GM19035 (cell line): ENCODE data around the gene TAF1A.
A peak's percentile ranks its signal among the peaks of the same experiment; 100 is the strongest.

Experiments used
- ATAC-seq: cut with Tn5 transposase; IDR thresholded peaks from one replicate; pipeline ENCODE4 v1.9.1; 2021; ENCODE audit not compliant: unreplicated experiment

TAF1A gene

GRCh38 chr1:222600281-222600680, 10.5 kb upstream of the TAF1A start:
- no peak for ATAC-seq

- no peak for ATAC-seq
These were observed 7.0 kb upstream of the TAF1A start for GRCh38 chr1:222596696-222597095.

GRCh38 chr1:222594789-222595188, 5.1 kb upstream of the TAF1A start:
- no peak for ATAC-seq

GRCh38 chr1:222592171-222592570, 2.4 kb upstream of the TAF1A start:
- no peak for ATAC-seq

GRCh38 chr1:222588135-222588534, 1.6 kb downstream of the TAF1A start:
- ATAC-seq, result no peak

GRCh38 chr1:222586842-222587241, 2.9 kb downstream of the TAF1A start:
- no peak for ATAC-seq

GRCh38 chr1:222583079-222583478, 6.7 kb downstream of the TAF1A start:
- ATAC-seq, result peak; percentile 80

GRCh38 chr1:222582099-222582774, 7.5 kb downstream of the TAF1A start:
- ATAC-seq, result peak; percentile 56

GRCh38 chr1:222579316-222579715, 10.4 kb downstream of the TAF1A start:
- ATAC-seq, result no peak

- no peak for ATAC-seq
These were observed 18.9 kb downstream of the TAF1A start for GRCh38 chr1:222570837-222571236.

- no peak for ATAC-seq
These were observed 28.1 kb downstream of the TAF1A start for GRCh38 chr1:222561656-222562055.

GRCh38 chr1:222557574-222557973, 32.2 kb downstream of the TAF1A start:
- no peak for ATAC-seq

- ATAC-seq, result no peak
These were observed 32.6 kb downstream of the TAF1A start for GRCh38 chr1:222557148-222557547.

- no peak for ATAC-seq
These were observed 33.6 kb downstream of the TAF1A start for GRCh38 chr1:222555992-222556615.

GRCh38 chr1:222554177-222554576, 35.6 kb downstream of the TAF1A start:
- no peak for ATAC-seq

- ATAC-seq, result no peak
These were observed 36.9 kb downstream of the TAF1A start for GRCh38 chr1:222552882-222553281.

- no peak for ATAC-seq
These were observed 41.6 kb downstream of the TAF1A start, which contains the start of gene HHIPL2 for GRCh38 chr1:222547944-222548671. TSS of gene HHIPL2 (minus strand) at chr1:222548104. CDS start at chr1:222548044, 60 bp downstream.

GRCh38 chr1:222547260-222547614, 42.5 kb downstream of the TAF1A start:
- ATAC-seq, result no peak

GRCh38 chr1:222546548-222547259, 43.0 kb downstream of the TAF1A start:
- ATAC-seq, result no peak

GRCh38 chr1:222546091-222546490, 43.6 kb downstream of the TAF1A start:
- no peak for ATAC-seq

- ATAC-seq, result no peak
These were observed 45.9 kb downstream of the TAF1A start for GRCh38 chr1:222543817-222544216.
